ENCODE measurements around the gene OR2T35. TPM values are rescaled to one million over a fixed set of nuclear protein-coding genes. Genes with fewer than 3 reads are reported as not detected.

The OR2T35 gene
- total and polyA plus RNA-seq, 9 of the 15 experiments (the other 6 are each of a cell fraction or from before 2014, with no cell fraction given) = not detected

GRCh38 chr1:248630551-248630950 is 14.5 kb downstream of the OR2T35 start:
- intact Hi-C loops (cut with micrococcal nuclease) = no loop called here
- Histone ChIP-seq H2AFZ (ENCODE audit: low read depth, low read length) (no peak overlapping the region), H3K79me2 (ENCODE audit: control insufficient read depth, insufficient read depth, low read length) (no peaks in the 10 kb centered on the region), H4K20me1 (replicated peaks; ENCODE audit: control insufficient read depth, insufficient read depth, low read length) (no peaks in the 10 kb centered on the region), H3K4me1 (replicated peaks in 1 of 2; ENCODE audit: control insufficient read depth in 2 of 2, insufficient read depth in 2 of 2, low read length in 2 of 2) (no peaks in the 10 kb centered on the region), H3K4me2 (ENCODE audit: insufficient read depth, low read length) (no peak overlapping the region), H3K36me3 (ENCODE audit: control insufficient read depth, insufficient read depth, low read length) (no peaks in the 10 kb centered on the region), H3K27me3 (ENCODE audit: control insufficient read depth in 2 of 2, insufficient read depth in 2 of 2, low read length in 2 of 2) (no peaks in the 10 kb centered on the region), H3K4me3 (no peak overlapping the region), H3K9me1 (ENCODE audit: control insufficient read depth, insufficient read depth, low read length) (no peaks in the 10 kb centered on the region), H3K9ac (ENCODE audit: insufficient read depth in 1 of 2, low read depth in 2 of 2, low read length in 2 of 2) (no peak overlapping the region), H3K27ac (ENCODE audit: extremely low read depth, low read depth, low read length) (no peak overlapping the region), H3K9me3 (replicated peaks; ENCODE audit: control insufficient read depth, insufficient read depth, low read depth, low read length) (no peaks in the 10 kb centered on the region)
- ATAC-seq (no peak), DNase-seq (ENCODE audit: extremely low read depth in 1 of 4, low spot score in 3 of 4) (no peak), FAIRE-seq (no peak)
- WGBS (ENCODE audit: insufficient coverage, low coverage, missing lambda C conversion rate) = 0% methylated on average over 2 of the region's 2 CpGs
- POLR2A ChIA-PET = interaction anchor here (0.6 kb wide), 1 partner anchor 216 kb away, joined by 3 read pairs; no protein-coding TSS in a partner anchor
- CTCF ChIA-PET (ENCODE audit: low intra/inter-chr PET ratio) = no interaction called here
- no TSS peak for BruUV-seq (replicated peaks)
- TF ChIP-seq ZNF146 (CRISPR knock-in tag; IDR thresholded peaks at IDR 0.05; ENCODE audit: unreplicated experiment) = no peak
- TF ChIP-seq CBFB (CRISPR knock-in tag; IDR thresholded peaks at IDR 0.05) = no peak
- TF ChIP-seq RAD21 (CRISPR knock-in tag; conservative IDR thresholded peaks at IDR 0.05 in 1 of 2, IDR thresholded peaks at IDR 0.05 in 1 of 2) = no peak
- no peak for TF ChIP-seq CGGBP1 (CRISPR knock-in tag; IDR thresholded peaks at IDR 0.05)
- TF ChIP-seq HDAC8 (tag; IDR thresholded peaks at IDR 0.05) = no peak
- no peak for TF ChIP-seq SMARCB1 (IDR thresholded peaks at IDR 0.05; ENCODE audit: insufficient read length, low read depth)
- TF ChIP-seq THRB (CRISPR knock-in tag; conservative IDR thresholded peaks at IDR 0.05) = no peak
- TF ChIP-seq TCF15 (CRISPR knock-in tag; IDR thresholded peaks at IDR 0.05) = no peak
- no peak for TF ChIP-seq ZKSCAN1 (IDR thresholded peaks at IDR 0.05; ENCODE audit: low read depth, low read length)
- TF ChIP-seq YBX1 (IDR thresholded peaks at IDR 0.05) = no peak
- TF ChIP-seq ZC3H8 (IDR thresholded peaks at IDR 0.05) = no peak
- in situ Hi-C loops (cut with MboI) = no loop called here
